Esophagus muscularis mucosa (tissue), 3 donors: ENCODE data around the gene ANO10.
"Not testable (repeated sequence)": the region's sequence is repeated elsewhere in the genome, so short reads cannot be mapped to it uniquely, and the experiment has no call there.

ENCODE experiments used
- POLR2A ChIP-seq: fragments of 450-650 bp; IDR thresholded peaks from one replicate; pipeline ENCODE4 v1.6.1; 2017; ENCODE audit warnings: antibody characterized with exemption, moderate library complexity, mild to moderate bottlenecking, low read depth
- TF ChIP-seq, protein P1 (sequence below), 3 experiments: fragments of 200-600 bp in 2 of 3; fragments of 450-650 bp in 1 of 3; sonication (generic) in 2 of 3; IDR thresholded peaks; one replicate each; pipeline ENCODE4 v1.5.1; 2017 to 2019; ENCODE audit warnings: antibody characterized with exemption in 3 of 3, mild to moderate bottlenecking in 2 of 3, moderate library complexity in 1 of 3

DNA sequence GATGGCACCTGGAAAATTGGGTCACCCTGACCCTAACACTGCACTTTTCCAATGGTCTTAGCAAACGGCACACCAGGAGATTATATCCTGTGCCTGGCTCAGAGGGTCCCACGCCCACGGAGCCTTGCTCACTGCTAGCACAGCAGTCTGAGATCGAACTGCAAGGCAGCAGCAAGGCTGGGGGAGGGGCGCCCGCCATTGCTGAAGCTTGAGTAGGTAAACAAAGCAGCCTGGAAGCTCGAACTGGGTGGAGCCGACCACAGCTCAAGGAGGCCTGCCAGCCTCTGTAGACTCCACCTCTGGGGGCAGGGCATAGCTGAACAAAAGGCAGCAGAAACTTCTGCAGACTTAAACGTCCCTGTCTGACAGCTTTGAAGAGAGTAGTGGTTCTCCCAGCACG lies 29.9 kb downstream of the ANO10 start:
- TF ChIP-seq, protein P1, sequence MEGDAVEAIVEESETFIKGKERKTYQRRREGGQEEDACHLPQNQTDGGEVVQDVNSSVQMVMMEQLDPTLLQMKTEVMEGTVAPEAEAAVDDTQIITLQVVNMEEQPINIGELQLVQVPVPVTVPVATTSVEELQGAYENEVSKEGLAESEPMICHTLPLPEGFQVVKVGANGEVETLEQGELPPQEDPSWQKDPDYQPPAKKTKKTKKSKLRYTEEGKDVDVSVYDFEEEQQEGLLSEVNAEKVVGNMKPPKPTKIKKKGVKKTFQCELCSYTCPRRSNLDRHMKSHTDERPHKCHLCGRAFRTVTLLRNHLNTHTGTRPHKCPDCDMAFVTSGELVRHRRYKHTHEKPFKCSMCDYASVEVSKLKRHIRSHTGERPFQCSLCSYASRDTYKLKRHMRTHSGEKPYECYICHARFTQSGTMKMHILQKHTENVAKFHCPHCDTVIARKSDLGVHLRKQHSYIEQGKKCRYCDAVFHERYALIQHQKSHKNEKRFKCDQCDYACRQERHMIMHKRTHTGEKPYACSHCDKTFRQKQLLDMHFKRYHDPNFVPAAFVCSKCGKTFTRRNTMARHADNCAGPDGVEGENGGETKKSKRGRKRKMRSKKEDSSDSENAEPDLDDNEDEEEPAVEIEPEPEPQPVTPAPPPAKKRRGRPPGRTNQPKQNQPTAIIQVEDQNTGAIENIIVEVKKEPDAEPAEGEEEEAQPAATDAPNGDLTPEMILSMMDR (IDR thresholded peaks at IDR 0.05): not testable (repeated sequence)
- not testable (repeated sequence) for TF ChIP-seq POLR2A
